ENCODE measurements around the gene UNCX.
"Not testable (repeated sequence)": the region's sequence is repeated elsewhere in the genome, so short reads cannot be mapped to it uniquely, and the experiment has no call there.

Gene UNCX

GRCh38 chr7:1278543-1278942 is 45.9 kb downstream of the UNCX start:
- Mint-ChIP-seq H3K27me3 (peaks cover 4% of the 10 kb centered on the region), H3K27ac (no peak overlapping the region), H3K4me1 (ENCODE audit: low read depth) (no peaks in the 10 kb centered on the region), H3K9me3 (ENCODE audit: low read depth) (no peaks in the 10 kb centered on the region), H3K36me3 (no peaks in the 10 kb centered on the region), H3K4me3 (no peak overlapping the region)

GRCh38 chr7:1279041-1279440 is 46.4 kb downstream of the UNCX start:
- Mint-ChIP-seq H3K27me3 (peaks cover 4% of the 10 kb centered on the region), H3K36me3 (no peaks in the 10 kb centered on the region), H3K9me3 (ENCODE audit: low read depth) (no peaks in the 10 kb centered on the region), H3K4me3 (no peak overlapping the region), H3K27ac (no peak overlapping the region), H3K4me1 (ENCODE audit: low read depth) (no peaks in the 10 kb centered on the region)

- H3K36me3 Mint-ChIP-seq; H3K9me3 Mint-ChIP-seq (ENCODE audit: low read depth); H3K4me1 Mint-ChIP-seq (ENCODE audit: low read depth); H3K27ac Mint-ChIP-seq; H3K4me3 Mint-ChIP-seq; H3K27me3 Mint-ChIP-seq: not testable (repeated sequence)
Measured at GRCh38 chr7:1279895-1280294, 47.2 kb downstream of the UNCX start.

GRCh38 chr7:1281068-1281467 is 48.4 kb downstream of the UNCX start:
- H3K4me3 Mint-ChIP-seq, result no peak overlapping the region
- H3K36me3 Mint-ChIP-seq, result no peaks in the 10 kb centered on the region
- no peaks in the 10 kb centered on the region for H3K4me1 Mint-ChIP-seq (ENCODE audit: low read depth)
- H3K27me3 Mint-ChIP-seq, result peaks cover 4% of the 10 kb centered on the region
- H3K27ac Mint-ChIP-seq, result no peak overlapping the region
- no peaks in the 10 kb centered on the region for H3K9me3 Mint-ChIP-seq (ENCODE audit: low read depth)

- H3K4me3 Mint-ChIP-seq, result no peak overlapping the region
- H3K27ac Mint-ChIP-seq, result no peak overlapping the region
- no peaks in the 10 kb centered on the region for H3K27me3 Mint-ChIP-seq
- no peaks in the 10 kb centered on the region for H3K9me3 Mint-ChIP-seq (ENCODE audit: low read depth)
- H3K4me1 Mint-ChIP-seq (ENCODE audit: low read depth), result no peaks in the 10 kb centered on the region
- H3K36me3 Mint-ChIP-seq, result no peaks in the 10 kb centered on the region
Measured at GRCh38 chr7:1282679-1283078, 50.0 kb downstream of the UNCX start.

- Mint-ChIP-seq H3K4me1 (ENCODE audit: low read depth) (no peaks in the 10 kb centered on the region), H3K4me3 (no peak overlapping the region), H3K27ac (no peak overlapping the region), H3K9me3 (ENCODE audit: low read depth) (no peaks in the 10 kb centered on the region), H3K27me3 (no peaks in the 10 kb centered on the region), H3K36me3 (no peaks in the 10 kb centered on the region)
Measured at GRCh38 chr7:1283337-1283736, 50.7 kb downstream of the UNCX start.

- Mint-ChIP-seq H3K27ac (no peak overlapping the region), H3K36me3 (no peaks in the 10 kb centered on the region), H3K4me3 (no peak overlapping the region), H3K9me3 (ENCODE audit: low read depth) (no peaks in the 10 kb centered on the region), H3K27me3 (no peaks in the 10 kb centered on the region), H3K4me1 (ENCODE audit: low read depth) (no peaks in the 10 kb centered on the region)
Measured at GRCh38 chr7:1283941-1284742, 51.5 kb downstream of the UNCX start.

- H3K4me1 Mint-ChIP-seq (ENCODE audit: low read depth), result peaks cover 2% of the 10 kb centered on the region
- H3K27me3 Mint-ChIP-seq, result no peaks in the 10 kb centered on the region
- H3K36me3 Mint-ChIP-seq, result no peaks in the 10 kb centered on the region
- H3K27ac Mint-ChIP-seq, result no peak overlapping the region
- H3K4me3 Mint-ChIP-seq, result no peak overlapping the region
- H3K9me3 Mint-ChIP-seq (ENCODE audit: low read depth), result no peaks in the 10 kb centered on the region
Measured at GRCh38 chr7:1284743-1285458, 52.2 kb downstream of the UNCX start.

- Mint-ChIP-seq H3K36me3 (no peaks in the 10 kb centered on the region), H3K4me3 (no peak overlapping the region), H3K27ac (no peak overlapping the region), H3K9me3 (ENCODE audit: low read depth) (no peaks in the 10 kb centered on the region), H3K27me3 (no peaks in the 10 kb centered on the region), H3K4me1 (ENCODE audit: low read depth) (peaks cover 4% of the 10 kb centered on the region)
Measured at GRCh38 chr7:1285556-1286301, 53.1 kb downstream of the UNCX start.

Measured in activated naive CD8-positive, alpha-beta T cell (primary cell).